ENCODE data around the gene FBXL16.
A peak's percentile ranks its signal among the peaks of the same experiment; 100 is the strongest.

FBXL16 gene

DNA sequence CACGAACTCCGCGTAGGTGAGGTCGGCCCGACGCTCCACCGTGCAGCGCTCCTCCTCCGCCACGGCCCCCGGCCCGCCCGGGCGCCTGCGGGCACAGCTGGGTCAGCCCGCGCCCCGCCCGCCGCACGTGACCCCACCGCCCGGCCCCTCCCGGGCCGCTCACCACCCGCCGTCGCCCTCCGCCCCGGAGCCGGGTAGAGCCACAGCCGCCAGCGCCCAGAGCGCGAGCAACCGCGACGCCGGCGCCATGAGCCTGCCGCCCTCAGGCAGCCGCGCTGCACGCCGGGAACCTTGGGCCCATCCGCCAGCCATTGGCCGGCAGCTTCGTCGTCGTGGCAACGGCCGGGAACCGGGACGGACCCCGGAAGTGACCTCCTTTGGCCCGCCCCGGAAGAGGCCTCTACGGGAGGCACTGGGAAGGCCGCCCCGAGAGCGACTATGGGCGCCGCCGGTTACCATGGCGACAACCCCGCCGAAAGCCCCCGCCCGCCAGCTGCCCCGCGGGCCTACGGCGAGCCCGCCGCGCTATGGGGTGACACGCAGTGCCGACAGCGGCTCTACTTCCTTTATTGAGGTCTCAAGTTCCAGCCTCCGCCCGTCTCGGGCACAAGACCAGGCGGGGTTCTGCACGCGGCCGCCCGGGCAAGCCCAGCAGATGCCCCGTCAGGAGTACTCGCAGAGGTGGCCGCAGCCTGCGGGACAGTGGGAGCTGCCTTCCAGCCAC lies 21.4 kb downstream of the FBXL16 start, which contains the start of gene JMJD8:
TSS of gene JMJD8 (minus strand) at position 264 of the 724 bp plus-strand sequence. CDS start at position 249, 15 bp downstream.
- H3K4me1 ChIP-seq, result peaks cover 3 to 71% (median 56%) of the 10 kb centered on the region in 4 donors
- H3K36me3 ChIP-seq, result peaks cover 18 to 50% (median 24%) of the 10 kb centered on the region in 3 donors
- no peaks in the 10 kb centered on the region for H3K9me3 ChIP-seq
- peak within 1 kb of the TSS; percentile 67 to 86 for H3K27ac ChIP-seq
- peak; percentile 95 to 98 for DNase-seq
- intact Hi-C loops (cut with DNase I; ENCODE audit: low total_unique reads), result no loop called here
- no peaks in the 10 kb centered on the region for H3K27me3 ChIP-seq
- TF ChIP-seq, protein P1, sequence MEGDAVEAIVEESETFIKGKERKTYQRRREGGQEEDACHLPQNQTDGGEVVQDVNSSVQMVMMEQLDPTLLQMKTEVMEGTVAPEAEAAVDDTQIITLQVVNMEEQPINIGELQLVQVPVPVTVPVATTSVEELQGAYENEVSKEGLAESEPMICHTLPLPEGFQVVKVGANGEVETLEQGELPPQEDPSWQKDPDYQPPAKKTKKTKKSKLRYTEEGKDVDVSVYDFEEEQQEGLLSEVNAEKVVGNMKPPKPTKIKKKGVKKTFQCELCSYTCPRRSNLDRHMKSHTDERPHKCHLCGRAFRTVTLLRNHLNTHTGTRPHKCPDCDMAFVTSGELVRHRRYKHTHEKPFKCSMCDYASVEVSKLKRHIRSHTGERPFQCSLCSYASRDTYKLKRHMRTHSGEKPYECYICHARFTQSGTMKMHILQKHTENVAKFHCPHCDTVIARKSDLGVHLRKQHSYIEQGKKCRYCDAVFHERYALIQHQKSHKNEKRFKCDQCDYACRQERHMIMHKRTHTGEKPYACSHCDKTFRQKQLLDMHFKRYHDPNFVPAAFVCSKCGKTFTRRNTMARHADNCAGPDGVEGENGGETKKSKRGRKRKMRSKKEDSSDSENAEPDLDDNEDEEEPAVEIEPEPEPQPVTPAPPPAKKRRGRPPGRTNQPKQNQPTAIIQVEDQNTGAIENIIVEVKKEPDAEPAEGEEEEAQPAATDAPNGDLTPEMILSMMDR (IDR thresholded peaks at IDR 0.05), result no peak
- H3K4me3 ChIP-seq, result peak within 1 kb of the TSS; percentile 59 to 60

DNA sequence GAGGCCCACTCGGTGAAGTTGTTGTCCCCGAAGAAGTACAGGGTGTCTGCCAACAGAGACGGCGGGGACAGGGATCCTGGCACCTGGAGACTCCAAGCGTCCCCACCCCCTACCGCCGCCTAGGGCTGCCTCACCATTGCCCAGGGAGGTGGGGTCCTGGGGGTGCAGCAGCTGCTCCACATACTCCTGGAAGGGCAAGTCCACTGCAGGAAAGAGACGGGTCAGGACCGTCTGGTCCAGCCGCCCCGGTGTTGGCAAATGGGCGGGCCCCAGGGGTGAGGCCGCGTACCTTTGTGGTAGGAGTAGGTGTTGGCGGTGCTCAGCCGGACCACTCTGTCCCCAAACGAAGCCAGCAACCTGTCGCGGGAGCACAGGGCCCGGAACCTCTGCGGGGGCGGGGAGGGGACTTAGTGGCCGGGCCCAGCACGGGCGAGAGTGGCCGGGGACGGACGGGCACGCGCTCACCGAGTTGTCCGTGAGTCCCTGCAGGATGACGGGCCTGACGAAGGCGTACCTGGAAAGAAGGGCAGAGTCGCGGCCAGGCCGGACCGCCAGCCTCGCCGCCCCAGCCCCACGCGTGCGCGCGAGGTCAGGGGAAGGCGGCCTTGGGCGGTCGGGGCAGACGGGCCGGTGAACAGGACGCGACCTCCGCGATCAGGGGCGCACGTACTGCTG lies 22.1 kb downstream of the FBXL16 start:
- no peaks in the 10 kb centered on the region for H3K9me3 ChIP-seq
- peaks cover 3 to 67% (median 52%) of the 10 kb centered on the region in 4 donors for H3K4me1 ChIP-seq
- intact Hi-C loops (cut with DNase I; ENCODE audit: low total_unique reads), result no loop called here
- H3K36me3 ChIP-seq, result peaks cover 18 to 50% (median 24%) of the 10 kb centered on the region in 3 donors
- no peak for DNase-seq
- TF ChIP-seq, protein P1 (IDR thresholded peaks at IDR 0.05), result no peak
- peak overlapping the region; percentile 59 to 60 for H3K4me3 ChIP-seq
- H3K27me3 ChIP-seq, result no peaks in the 10 kb centered on the region
- H3K27ac ChIP-seq, result peak overlapping the region; percentile 67 to 86

DNA sequence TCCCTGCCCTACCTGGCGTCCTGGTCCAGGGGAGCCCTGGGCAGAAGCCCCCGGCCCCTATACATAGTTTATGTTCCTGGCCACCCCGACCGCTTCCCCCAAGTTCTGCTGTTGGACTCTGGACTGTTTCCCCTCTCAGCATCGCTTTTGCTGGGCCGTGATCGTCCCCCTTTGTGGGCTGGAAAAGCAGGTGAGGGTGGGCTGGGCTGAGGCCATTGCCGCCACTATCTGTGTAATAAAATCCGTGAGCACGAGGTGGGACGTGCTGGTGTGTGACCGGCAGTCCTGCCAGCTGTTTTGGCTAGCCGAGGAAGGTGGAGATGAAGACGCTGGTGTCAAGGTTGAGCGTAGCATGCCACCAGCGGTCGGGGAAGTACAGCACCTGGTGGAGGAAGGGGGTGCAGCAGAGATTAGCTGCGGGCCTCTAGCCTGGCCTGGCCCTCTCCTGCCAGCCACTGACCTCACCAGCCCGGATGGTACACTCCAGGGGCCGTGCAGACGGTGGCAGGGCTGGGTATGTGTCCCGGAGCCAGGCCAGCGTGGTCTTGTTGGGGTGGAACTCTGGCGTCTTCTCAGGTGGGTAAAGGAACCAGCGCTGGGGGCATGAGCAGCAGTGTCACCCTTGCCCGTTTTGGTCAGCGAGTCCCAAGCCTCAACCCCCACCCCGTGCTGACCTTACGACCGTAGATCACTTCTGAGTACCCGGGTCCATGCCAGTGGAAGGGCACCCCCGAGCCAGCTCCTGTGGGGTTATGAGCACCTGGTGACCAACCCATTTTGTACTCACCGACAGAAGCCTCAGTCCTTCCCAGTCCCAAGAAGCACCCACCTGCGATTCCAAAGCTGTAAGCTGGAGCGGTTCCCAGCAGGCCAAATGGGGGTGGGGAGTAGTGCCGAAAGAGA lies 22.9 kb downstream of the FBXL16 start:
- TF ChIP-seq, protein P1 (IDR thresholded peaks at IDR 0.05), result no peak
- DNase-seq, result no peak
- no peak overlapping the region for H3K27ac ChIP-seq
- H3K4me3 ChIP-seq, result peak overlapping the region; percentile 59 to 81
- H3K9me3 ChIP-seq, result no peaks in the 10 kb centered on the region
- peaks cover 3 to 67% (median 50%) of the 10 kb centered on the region in 4 donors for H3K4me1 ChIP-seq
- intact Hi-C loops (cut with DNase I; ENCODE audit: low total_unique reads), result no loop called here
- H3K36me3 ChIP-seq, result peaks cover 18 to 47% (median 24%) of the 10 kb centered on the region in 3 donors
- H3K27me3 ChIP-seq, result no peaks in the 10 kb centered on the region

DNA sequence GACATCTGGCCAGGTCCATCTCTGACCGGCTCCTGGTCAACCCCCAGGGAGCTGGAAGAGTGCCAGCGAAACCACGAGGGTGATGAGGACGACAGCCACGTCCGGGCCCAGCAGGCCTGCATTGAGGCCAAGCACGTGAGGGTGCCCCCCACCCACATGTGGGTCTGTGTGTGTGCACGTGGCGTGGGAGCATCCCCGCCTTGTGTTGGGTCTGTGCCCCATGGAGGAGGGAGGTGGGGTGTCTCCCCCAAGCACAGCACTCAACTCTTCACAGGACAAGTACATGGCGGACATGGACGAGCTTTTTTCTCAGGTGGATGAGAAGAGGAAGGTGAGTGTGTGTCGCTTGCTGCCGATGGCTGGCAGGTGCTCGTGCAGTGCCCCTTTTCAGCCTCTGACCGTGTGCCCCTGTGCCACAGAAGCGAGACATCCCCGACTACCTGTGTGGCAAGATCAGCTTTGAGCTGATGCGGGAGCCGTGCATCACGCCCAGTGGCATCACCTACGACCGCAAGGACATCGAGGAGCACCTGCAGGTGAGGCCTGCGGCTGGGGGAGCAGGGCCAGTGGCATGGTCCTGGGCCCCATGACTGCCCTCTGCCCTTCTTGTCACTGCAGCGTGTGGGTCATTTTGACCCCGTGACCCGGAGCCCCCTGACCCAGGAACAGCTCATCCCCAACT lies 23.7 kb downstream of the FBXL16 start:
- peaks cover 18 to 39% (median 23%) of the 10 kb centered on the region in 3 donors for H3K36me3 ChIP-seq
- peak overlapping the region in 1 of 2 donors; percentile 79 for H3K27ac ChIP-seq
- peak overlapping the region; percentile 60 to 81 for H3K4me3 ChIP-seq
- intact Hi-C loops (cut with DNase I; ENCODE audit: low total_unique reads), result no loop called here
- no peak for DNase-seq
- peaks cover 3 to 70% (median 50%) of the 10 kb centered on the region in 4 donors for H3K4me1 ChIP-seq
- H3K9me3 ChIP-seq, result no peaks in the 10 kb centered on the region
- peaks cover 0 to 3% of the 10 kb centered on the region in 2 donors for H3K27me3 ChIP-seq
- TF ChIP-seq, protein P1 (IDR thresholded peaks at IDR 0.05), result no peak
